Gastroesophageal sphincter (tissue), 4 donors: ENCODE data around the gene SUSD3. TPM values are rescaled to one million over a fixed set of nuclear protein-coding genes. Genes with fewer than 3 reads are reported as not detected.

Source experiments
- ATAC-seq: fragments of 150-250 bp; one replicate; pipeline ENCODE4 v1.9.1; 2016; ENCODE audit warnings: mild to moderate bottlenecking, moderate library complexity
- H3K27ac ChIP-seq, 4 donors: fragments of 200-600 bp; sonication (generic) in 3 of 4; 1 replicate in 3 of 4; 2 replicates in 1 of 4; pipeline ENCODE4 v1.5.1; 2016 to 2019
- H3K27me3 ChIP-seq: fragments of 200-600 bp; sonication (generic); one replicate; pipeline ENCODE4 v1.5.1; 2019
- H3K36me3 ChIP-seq, 2 donors: fragments of 200-600 bp; sonication (generic); one replicate each; pipeline ENCODE4 v1.5.1; 2019; ENCODE audit warnings: control low read depth in 1 of 2
- H3K4me1 ChIP-seq, 3 donors: fragments of 200-600 bp; sonication (generic); 1 replicate in 2 of 3; 2 replicates in 1 of 3; pipeline ENCODE4 v1.5.1; 2016 to 2019; ENCODE audit warnings: control low read depth in 2 of 3
- H3K4me3 ChIP-seq, 2 donors: fragments of 200-600 bp; sonication (generic); one replicate each; pipeline ENCODE4 v1.5.1; 2019; ENCODE audit warnings: mild to moderate bottlenecking in 1 of 2, moderate library complexity in 1 of 2
- H3K9me3 ChIP-seq, 3 donors: fragments of 200-600 bp; sonication (generic); one replicate each; pipeline ENCODE4 v1.5.1; 2017 to 2019; ENCODE audit warnings: control low read depth in 2 of 3
- CTCF ChIP-seq, 4 experiments: fragments of 200-600 bp in 2 of 4; fragments of 450-650 bp in 2 of 4; sonication (generic) in 1 of 4; IDR thresholded peaks; one replicate each; pipeline ENCODE4 v1.5.1; 2017 to 2019; ENCODE audit warnings: antibody characterized with exemption in 4 of 4, mild to moderate bottlenecking in 2 of 4, moderate library complexity in 2 of 4
- EP300 ChIP-seq: sonication (generic); formaldehyde crosslinking; IDR thresholded peaks from one replicate; pipeline ENCODE4 v1.6.1; 2017; ENCODE audit warnings: antibody characterized with exemption, mild to moderate bottlenecking
- POLR2A ChIP-seq, 2 donors: fragments of 450-650 bp; IDR thresholded peaks; one replicate each; pipeline ENCODE4 v1.6.1; 2017; ENCODE audit warnings: antibody characterized with exemption in 2 of 2, mild to moderate bottlenecking in 2 of 2, moderate library complexity in 1 of 2
- POLR2AphosphoS5 ChIP-seq: sonication (generic); formaldehyde crosslinking; IDR thresholded peaks from one replicate; pipeline ENCODE4 v1.6.1; 2017; ENCODE audit warnings: antibody characterized with exemption
- WGBS, 2 donors: methylation state at CpG; one replicate each; pipeline ENCODE4 v1.1.5; 2018; ENCODE audit warnings: low coverage in 1 of 2; 5-methylcytosine and 5-hydroxymethylcytosine counted together
- total RNA-seq, 4 donors: library from RNA; depleted of rRNA; stranded (reverse); fragments of >200 nt; gene quantifications; one replicate each; pipeline ENCODE4 v1.1.0, GENCODE V29; 2016

SUSD3 gene
- total RNA-seq, 4 donors from 2014 or later: 1.5 to 4.7 (median 2.1) TPM; not detected in 1

DNA sequence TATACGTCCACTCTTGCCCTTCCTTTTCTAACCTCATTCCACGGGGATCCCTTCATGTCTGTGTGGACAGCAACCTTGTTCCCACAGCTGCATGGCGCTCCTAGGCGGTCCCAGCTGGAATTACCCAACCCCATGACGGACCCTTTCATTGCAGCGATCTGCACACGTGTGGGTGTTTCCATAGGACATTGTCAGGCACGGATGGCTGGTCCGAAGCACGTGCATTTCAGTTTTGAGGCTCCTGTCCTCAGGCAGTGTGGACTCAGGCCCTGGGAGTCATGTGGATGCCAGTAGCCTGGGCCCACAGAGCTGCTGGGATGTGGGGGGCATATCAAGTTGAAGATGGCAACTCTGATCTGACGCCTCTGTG is 52.5 kb downstream of the SUSD3 start:
- Histone ChIP-seq H3K27ac (no peak overlapping the region), H3K9me3 (no peaks in the 10 kb centered on the region), H3K36me3 (peaks cover 0 to 72% of the 10 kb centered on the region in 2 donors), H3K27me3 (no peaks in the 10 kb centered on the region), H3K4me3 (no peak overlapping the region), H3K4me1 (peaks cover 0 to 46% (median 0%) of the 10 kb centered on the region in 3 donors)
- no peak for ATAC-seq
- TF ChIP-seq CTCF (IDR thresholded peaks at IDR 0.05) (no peak), POLR2A (IDR thresholded peaks at IDR 0.05) (no peak), EP300 (no peak), POLR2AphosphoS5 (no peak)
- 92% methylated on average over 2 of the region's 11 CpGs; no CpG with 5 or more reads in 1 of the 2 donors for WGBS, 2 donors

DNA sequence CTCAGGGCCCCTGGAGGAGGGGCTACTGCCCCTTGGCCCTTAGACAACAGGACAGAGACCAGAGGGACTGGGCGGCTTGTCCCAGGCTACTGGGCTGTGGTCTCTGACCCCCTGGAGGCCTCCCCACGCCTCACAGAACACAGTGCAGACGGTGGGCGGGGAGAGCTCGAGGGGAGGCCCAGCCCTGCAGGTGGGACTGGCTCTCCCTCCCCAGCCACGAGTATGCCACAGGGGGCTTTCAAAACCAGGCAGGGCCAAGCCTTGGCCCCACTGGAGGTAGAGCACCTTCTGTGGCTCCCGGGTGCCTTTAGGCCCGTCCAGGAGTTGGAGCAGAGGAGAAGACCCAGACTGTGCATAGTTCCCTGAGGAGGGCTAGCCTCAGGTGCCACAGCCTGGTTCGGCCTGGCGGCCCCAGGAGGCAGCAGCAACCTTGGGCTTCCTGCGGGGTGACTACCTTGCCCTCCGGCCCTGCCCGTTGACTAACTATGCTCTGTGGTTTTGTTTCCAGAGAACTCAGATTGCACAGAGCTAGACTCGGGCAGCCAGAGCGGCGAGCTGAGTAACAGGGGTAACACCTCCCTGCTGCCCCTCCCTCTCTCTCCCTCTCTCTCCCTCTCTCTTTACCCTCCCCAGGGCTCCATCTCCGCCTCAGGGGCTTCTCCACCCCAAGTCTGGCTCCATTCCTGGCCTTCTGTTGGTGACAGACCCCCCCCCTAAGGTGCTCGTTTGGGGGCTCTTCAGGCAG is 53.0 kb downstream of the SUSD3 start:
- Histone ChIP-seq H3K36me3 (peaks cover 0 to 72% of the 10 kb centered on the region in 2 donors), H3K27me3 (no peaks in the 10 kb centered on the region), H3K4me1 (peaks cover 0 to 47% (median 0%) of the 10 kb centered on the region in 3 donors), H3K9me3 (no peaks in the 10 kb centered on the region), H3K27ac (no peak overlapping the region), H3K4me3 (no peak overlapping the region)
- WGBS, 2 donors: 80 to 85% methylated on average over 1 to 7 of the region's 18 CpGs
- TF ChIP-seq EP300: no peak
- TF ChIP-seq POLR2AphosphoS5: no peak
- TF ChIP-seq POLR2A (IDR thresholded peaks at IDR 0.05): no peak
- no peak for TF ChIP-seq CTCF (IDR thresholded peaks at IDR 0.05)
- ATAC-seq: no peak

DNA sequence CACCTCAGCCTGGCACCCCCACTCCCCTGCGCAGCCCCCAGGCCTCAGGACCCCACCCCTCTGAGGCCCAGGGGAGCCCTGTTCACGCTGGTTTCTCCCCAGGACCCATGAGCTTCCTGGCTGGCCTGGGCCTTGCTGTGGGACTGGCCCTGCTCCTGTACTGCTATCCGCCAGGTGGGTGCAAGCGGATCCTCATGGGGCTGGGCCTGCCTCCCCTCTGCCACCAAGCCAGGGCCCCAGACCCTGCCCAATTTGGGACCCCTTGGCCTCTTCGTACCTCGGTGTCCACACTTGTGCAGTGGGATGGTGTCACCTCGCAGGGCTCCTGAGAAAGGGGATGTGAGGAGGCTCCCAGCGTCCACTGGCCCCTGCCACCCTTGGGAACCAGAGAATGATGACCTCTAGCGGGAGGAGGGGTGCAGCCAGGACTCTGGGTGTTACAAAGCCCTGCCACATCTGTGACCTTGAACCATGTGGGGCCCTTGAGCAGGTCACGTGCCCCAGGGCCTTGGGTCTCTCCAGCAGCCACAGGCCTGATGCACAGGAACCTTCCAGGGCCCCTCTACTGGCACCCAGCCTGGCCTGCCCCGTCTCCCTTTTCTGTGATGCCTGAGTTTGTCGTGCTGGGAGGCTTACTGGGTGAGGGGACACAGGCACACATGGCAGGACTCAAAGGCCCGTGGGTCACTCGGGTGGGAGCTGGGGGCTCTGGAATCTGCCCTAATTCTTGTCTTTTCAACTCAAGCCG is 53.8 kb downstream of the SUSD3 start:
- Histone ChIP-seq H3K9me3 (no peaks in the 10 kb centered on the region), H3K36me3 (peaks cover 0 to 71% of the 10 kb centered on the region in 2 donors), H3K27ac (no peak overlapping the region), H3K4me3 (no peak overlapping the region), H3K27me3 (no peaks in the 10 kb centered on the region), H3K4me1 (peaks cover 0 to 41% (median 0%) of the 10 kb centered on the region in 3 donors)
- WGBS, 2 donors: 20% methylated on average over 1 of the region's 15 CpGs; no CpG with 5 or more reads in 1 of the 2 donors
- ATAC-seq: no peak
- TF ChIP-seq POLR2A (IDR thresholded peaks at IDR 0.05) (no peak), POLR2AphosphoS5 (no peak)

DNA sequence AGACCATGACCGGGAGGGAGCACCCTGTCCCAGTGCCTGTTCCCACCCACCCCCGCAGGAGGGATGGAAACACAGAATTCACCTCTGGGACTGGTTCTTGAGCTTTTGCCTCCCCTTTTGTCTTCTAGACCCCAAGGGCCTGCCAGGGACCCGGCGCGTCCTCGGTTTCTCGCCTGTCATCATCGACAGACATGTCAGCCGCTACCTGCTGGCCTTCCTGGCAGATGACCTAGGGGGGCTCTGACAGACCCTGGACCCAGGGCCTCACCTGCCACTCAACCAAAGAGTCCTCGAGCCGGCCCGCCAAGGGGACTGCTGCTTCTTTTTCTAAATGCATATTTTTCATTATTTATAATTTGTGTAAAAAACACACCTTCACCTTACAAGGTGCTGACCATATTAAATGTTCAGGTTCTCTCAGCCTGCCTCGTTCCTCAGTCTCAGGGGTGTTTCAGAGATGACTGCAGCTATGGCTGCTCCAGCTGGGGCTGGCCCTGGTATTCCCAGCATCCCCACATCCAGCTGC is 54.4 kb downstream of the SUSD3 start:
- no peaks in the 10 kb centered on the region for H3K27me3 ChIP-seq
- H3K27ac ChIP-seq: no peak overlapping the region
- no peak overlapping the region for H3K4me3 ChIP-seq
- TF ChIP-seq POLR2A (IDR thresholded peaks at IDR 0.05) (no peak), EP300 (no peak), POLR2AphosphoS5 (no peak), CTCF (IDR thresholded peaks at IDR 0.05) (no peak)
- no peak for ATAC-seq
- H3K4me1 ChIP-seq: peaks cover 0 to 35% (median 0%) of the 10 kb centered on the region in 3 donors
- whole genome bisulfite sequencing, 2 donors: 82 to 83% methylated on average over 8 to 10 of the region's 13 CpGs
- H3K9me3 ChIP-seq: no peaks in the 10 kb centered on the region
- H3K36me3 ChIP-seq: peaks cover 0 to 64% of the 10 kb centered on the region in 2 donors

DNA sequence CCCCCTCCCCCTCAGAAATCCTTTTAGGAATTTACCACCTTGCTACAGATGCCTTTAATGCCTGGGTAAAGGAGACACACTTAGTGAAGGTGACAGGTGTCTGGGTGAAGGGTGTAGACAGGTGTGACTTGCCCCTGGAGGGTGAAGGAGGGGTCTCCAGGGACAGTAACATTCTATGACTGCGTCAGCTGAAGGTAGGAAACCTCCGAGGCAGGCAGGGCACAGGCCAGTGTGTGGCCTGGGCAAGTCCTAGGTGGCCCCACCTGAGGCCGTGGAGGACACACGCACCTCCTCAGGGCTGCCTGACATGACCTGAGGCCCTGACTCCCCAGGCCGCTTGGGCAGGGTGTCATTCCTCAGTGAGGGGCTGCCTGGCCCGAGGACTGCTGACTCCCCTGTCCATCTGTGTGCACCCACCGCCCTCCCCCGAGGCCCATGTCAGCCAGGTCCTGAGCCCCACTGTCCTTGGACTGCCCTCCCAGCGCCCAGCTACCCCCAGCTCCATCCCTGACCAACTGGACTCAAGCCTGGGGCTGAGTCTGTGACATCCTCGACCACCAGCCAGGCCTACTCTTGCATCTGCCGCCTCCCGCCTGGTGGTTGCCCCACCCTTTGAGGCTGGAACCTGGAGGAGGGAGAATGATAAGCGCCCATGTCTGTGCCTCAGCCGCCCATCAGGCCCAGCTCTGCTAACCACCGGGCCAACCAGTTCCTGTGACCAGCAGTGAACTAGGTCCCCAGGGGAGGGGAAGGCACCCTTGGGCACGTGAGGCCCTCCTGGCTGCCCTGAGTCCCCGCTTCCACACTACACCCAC is 55.9 kb downstream of the SUSD3 start:
- 67 to 74% methylated on average over 1 to 3 of the region's 17 CpGs for WGBS, 2 donors

More for the DNA sequence above, 55.9 kb downstream of the SUSD3 start:
- H3K4me3 ChIP-seq: no peak overlapping the region
- no peaks in the 10 kb centered on the region for H3K27me3 ChIP-seq
- no peak overlapping the region for H3K27ac ChIP-seq
- TF ChIP-seq CTCF (IDR thresholded peaks at IDR 0.05): no peak
- TF ChIP-seq POLR2A (IDR thresholded peaks at IDR 0.05): no peak
- H3K36me3 ChIP-seq: peaks cover 0 to 54% of the 10 kb centered on the region in 2 donors
- H3K9me3 ChIP-seq: no peaks in the 10 kb centered on the region
- peaks cover 0 to 26% (median 3%) of the 10 kb centered on the region in 3 donors for H3K4me1 ChIP-seq
- no peak for ATAC-seq
